Astrocyte (in vitro differentiated cells and primary cell): ENCODE measurements around the gene PUSL1. TPM values are rescaled to one million over a fixed set of nuclear protein-coding genes. Genes with fewer than 3 reads are reported as not detected.

Experiments
- DNase-seq: peaks from one replicate; pipeline ENCODE4 v3.0.0-alpha.2; 2010; ENCODE audit warnings: low read depth
- FAIRE-seq: peaks from 2 replicates; lab custom pipeline; 2011; peaks lifted over from hg19 to GRCh38; lab: Jason Lieb, UNC
- H2AFZ ChIP-seq: 2 replicates; pipeline ENCODE4 v1.6.0; 2012; ENCODE audit warnings: low read depth, low read length, inconsistent platforms
- H3K27ac ChIP-seq: 2 replicates; pipeline ENCODE4 v1.5.1; 2011; ENCODE audit warnings: low read depth, low read length, inconsistent platforms
- H3K27me3 ChIP-seq: 2 replicates; pipeline ENCODE4 v1.6.0; 2011; ENCODE audit warnings: low read length, inconsistent platforms; ENCODE audit not compliant: insufficient read depth
- H3K36me3 ChIP-seq: 2 replicates; pipeline ENCODE4 v1.5.1; 2011; ENCODE audit warnings: low read length, inconsistent platforms; ENCODE audit not compliant: insufficient read depth
- H3K4me1 ChIP-seq: 2 replicates; pipeline ENCODE4 v1.5.1; 2011; ENCODE audit warnings: low read length, inconsistent platforms; ENCODE audit not compliant: insufficient read depth
- H3K4me2 ChIP-seq: 2 replicates; pipeline ENCODE4 v1.6.0; 2012; ENCODE audit warnings: low read length, inconsistent platforms
- H3K4me3 ChIP-seq: 2 replicates; pipeline ENCODE4 v1.5.1; 2011; ENCODE audit warnings: low read depth, mild to moderate bottlenecking, low read length, inconsistent platforms; ENCODE audit not compliant: insufficient read depth
- H3K79me2 ChIP-seq: 2 replicates; pipeline ENCODE4 v1.6.0; 2012; ENCODE audit warnings: mild to moderate bottlenecking, low read length, inconsistent platforms; ENCODE audit not compliant: insufficient read depth
- H3K9ac ChIP-seq: 2 replicates; pipeline ENCODE4 v1.6.0; 2012; ENCODE audit warnings: mild to moderate bottlenecking, low read length, inconsistent platforms
- H3K9me3 ChIP-seq: 2 replicates; pipeline ENCODE4 v1.5.1; 2012; ENCODE audit warnings: low read depth, mild to moderate bottlenecking, low read length, inconsistent platforms; ENCODE audit not compliant: insufficient read depth
- H4K20me1 ChIP-seq: 2 replicates; pipeline ENCODE4 v1.6.0; 2012; ENCODE audit warnings: low read length, inconsistent platforms; ENCODE audit not compliant: insufficient read depth
- H3K27ac Mint-ChIP-seq: one replicate; pipeline ENCODE4 v1.8.0; 2021; ENCODE audit warnings: mild to moderate bottlenecking, mixed read lengths; ENCODE audit not compliant: unreplicated experiment
- H3K27me3 Mint-ChIP-seq: one replicate; pipeline ENCODE4 v1.8.0; 2021; ENCODE audit warnings: low read depth, mixed read lengths; ENCODE audit not compliant: unreplicated experiment
- H3K36me3 Mint-ChIP-seq: one replicate; pipeline ENCODE4 v1.8.0; 2021; ENCODE audit warnings: low read depth, mixed read lengths; ENCODE audit not compliant: unreplicated experiment
- H3K4me1 Mint-ChIP-seq: one replicate; pipeline ENCODE4 v1.8.0; 2021; ENCODE audit warnings: low read depth, mixed read lengths; ENCODE audit not compliant: unreplicated experiment
- H3K4me3 Mint-ChIP-seq: one replicate; pipeline ENCODE4 v1.8.0; 2021; ENCODE audit warnings: mild to moderate bottlenecking, moderate library complexity, mixed read lengths; ENCODE audit not compliant: unreplicated experiment
- H3K9me3 Mint-ChIP-seq: one replicate; pipeline ENCODE4 v1.8.0; 2021; ENCODE audit warnings: mild to moderate bottlenecking, mixed read lengths; ENCODE audit not compliant: unreplicated experiment
- EZH2 ChIP-seq: IDR thresholded peaks from 2 replicates; pipeline ENCODE4 v1.6.1; 2012; ENCODE audit warnings: mild to moderate bottlenecking, low read length, inconsistent platforms; ENCODE audit not compliant: insufficient read depth
- total RNA-seq: library from RNA; stranded (reverse); gene quantifications from 2 replicates; pipeline ENCODE4 v1.2.1, GENCODE V29; 2021
- TF ChIP-seq, protein P1 (sequence below): IDR thresholded peaks from 2 replicates; pipeline ENCODE4 v1.5.1; 2011; ENCODE audit warnings: low read depth, mild to moderate bottlenecking, inconsistent platforms, low read length, moderate library complexity; ENCODE audit not compliant: insufficient read depth

Gene PUSL1
- total RNA-seq, 1 donor from 2014 or later, result 29.4 TPM

DNA sequence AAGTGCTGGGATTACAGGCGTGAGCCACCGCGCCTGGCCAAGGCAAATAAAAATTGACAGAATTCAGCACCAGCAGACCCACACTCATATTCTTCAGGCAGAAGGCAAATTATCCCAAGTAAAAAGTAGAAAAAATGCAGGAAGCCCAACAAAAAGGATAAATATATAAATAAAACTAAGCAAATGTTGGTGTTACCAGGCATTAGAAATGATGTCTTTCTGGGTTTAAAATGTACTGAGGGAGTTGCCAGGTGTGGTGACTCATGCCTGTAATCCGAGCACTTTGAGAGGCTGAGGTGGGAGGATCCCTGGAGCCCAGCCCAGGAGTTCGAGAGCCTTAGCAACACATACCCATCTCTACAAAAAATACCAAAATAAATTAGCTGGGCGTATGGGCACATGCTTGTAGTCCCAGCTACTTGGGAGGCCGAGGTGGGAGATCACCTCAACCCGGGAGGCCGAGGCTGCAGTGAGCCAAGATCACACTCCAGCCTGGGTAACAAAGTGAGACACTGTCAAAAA is 9.8 kb downstream of the PUSL1 start:
- peaks cover 13% of the 10 kb centered on the region for H3K36me3 ChIP-seq
- DNase-seq (peak; percentile 93), FAIRE-seq (peak; percentile 60)
- no peak overlapping the region for H3K9ac ChIP-seq
- H3K79me2 ChIP-seq, result peaks cover 77% of the 10 kb centered on the region
- H3K4me2 ChIP-seq, result no peak overlapping the region
- H3K27me3 ChIP-seq, result no peaks in the 10 kb centered on the region
- no peak for TF ChIP-seq EZH2
- TF ChIP-seq, protein P1, sequence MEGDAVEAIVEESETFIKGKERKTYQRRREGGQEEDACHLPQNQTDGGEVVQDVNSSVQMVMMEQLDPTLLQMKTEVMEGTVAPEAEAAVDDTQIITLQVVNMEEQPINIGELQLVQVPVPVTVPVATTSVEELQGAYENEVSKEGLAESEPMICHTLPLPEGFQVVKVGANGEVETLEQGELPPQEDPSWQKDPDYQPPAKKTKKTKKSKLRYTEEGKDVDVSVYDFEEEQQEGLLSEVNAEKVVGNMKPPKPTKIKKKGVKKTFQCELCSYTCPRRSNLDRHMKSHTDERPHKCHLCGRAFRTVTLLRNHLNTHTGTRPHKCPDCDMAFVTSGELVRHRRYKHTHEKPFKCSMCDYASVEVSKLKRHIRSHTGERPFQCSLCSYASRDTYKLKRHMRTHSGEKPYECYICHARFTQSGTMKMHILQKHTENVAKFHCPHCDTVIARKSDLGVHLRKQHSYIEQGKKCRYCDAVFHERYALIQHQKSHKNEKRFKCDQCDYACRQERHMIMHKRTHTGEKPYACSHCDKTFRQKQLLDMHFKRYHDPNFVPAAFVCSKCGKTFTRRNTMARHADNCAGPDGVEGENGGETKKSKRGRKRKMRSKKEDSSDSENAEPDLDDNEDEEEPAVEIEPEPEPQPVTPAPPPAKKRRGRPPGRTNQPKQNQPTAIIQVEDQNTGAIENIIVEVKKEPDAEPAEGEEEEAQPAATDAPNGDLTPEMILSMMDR, result no peak
- Mint-ChIP-seq H3K4me3 (no peak overlapping the region), H3K27ac (peak overlapping the region; percentile 47), H3K27me3 (no peaks in the 10 kb centered on the region), H3K36me3 (peaks cover 14% of the 10 kb centered on the region), H3K4me1 (peaks cover 27% of the 10 kb centered on the region), H3K9me3 (no peaks in the 10 kb centered on the region)
- H3K9me3 ChIP-seq, result no peaks in the 10 kb centered on the region
- H3K4me3 ChIP-seq, result no peak overlapping the region
- peaks cover 79% of the 10 kb centered on the region for H4K20me1 ChIP-seq
- H3K27ac ChIP-seq, result peak overlapping the region; percentile 47
- peaks cover 27% of the 10 kb centered on the region for H3K4me1 ChIP-seq
- no peak overlapping the region for H2AFZ ChIP-seq

DNA sequence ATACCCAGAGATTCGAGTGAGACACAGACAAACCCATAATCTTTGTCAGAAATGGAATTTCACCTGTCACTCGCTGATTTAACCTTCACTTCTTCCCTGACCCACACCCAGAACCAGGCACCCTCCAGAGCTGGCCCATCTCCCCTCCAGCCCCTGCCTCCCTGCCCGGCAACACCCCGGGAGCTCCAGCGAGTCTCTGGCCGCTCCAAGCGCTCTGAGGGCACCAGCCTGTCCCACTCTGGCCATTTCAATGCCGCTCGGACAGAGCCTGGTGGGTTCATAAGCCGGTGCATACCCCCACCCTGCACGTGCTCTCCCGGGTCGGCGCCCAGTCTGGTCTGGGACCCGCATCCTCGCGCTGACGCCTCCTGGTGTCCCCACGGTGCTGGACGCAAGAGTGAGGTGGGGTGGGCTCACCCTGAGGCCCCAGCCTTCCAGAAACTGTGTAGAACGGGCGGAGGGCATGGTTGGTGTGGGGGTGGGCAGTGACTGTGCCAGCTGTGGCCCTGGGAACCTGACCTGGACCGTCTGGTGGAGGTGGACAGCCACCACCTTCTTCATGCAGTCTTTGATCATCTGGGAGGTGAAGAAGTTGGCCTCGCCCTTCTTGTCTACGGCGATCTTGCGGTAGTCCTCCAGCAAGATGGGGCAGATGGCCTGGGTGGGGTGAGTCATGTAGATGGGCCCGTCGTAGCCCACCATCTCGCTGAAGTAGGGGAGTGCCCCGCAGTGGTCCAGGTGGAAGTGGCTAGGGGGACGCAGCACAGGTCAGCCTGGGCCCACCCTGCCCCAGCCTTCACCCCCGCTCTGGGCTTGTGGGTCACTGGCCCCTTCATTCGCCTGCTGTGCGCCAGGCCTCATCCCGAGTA is 10.6 kb downstream of the PUSL1 start:
- Histone ChIP-seq H3K4me1 (peaks cover 31% of the 10 kb centered on the region), H3K79me2 (peaks cover 77% of the 10 kb centered on the region), H3K9me3 (no peaks in the 10 kb centered on the region), H3K4me2 (no peak overlapping the region), H2AFZ (no peak overlapping the region), H3K27me3 (no peaks in the 10 kb centered on the region), H3K4me3 (no peak overlapping the region), H3K36me3 (peaks cover 9% of the 10 kb centered on the region), H4K20me1 (peaks cover 76% of the 10 kb centered on the region), H3K9ac (no peak overlapping the region), H3K27ac (peak overlapping the region; percentile 36)
- Mint-ChIP-seq H3K4me3 (no peak overlapping the region), H3K4me1 (peaks cover 32% of the 10 kb centered on the region), H3K9me3 (no peaks in the 10 kb centered on the region), H3K27me3 (no peaks in the 10 kb centered on the region), H3K36me3 (peaks cover 12% of the 10 kb centered on the region), H3K27ac (peak overlapping the region; percentile 47)
- no peak for TF ChIP-seq EZH2
- TF ChIP-seq, protein P1, result no peak
- DNase-seq, result no peak
- FAIRE-seq, result no peak

DNA sequence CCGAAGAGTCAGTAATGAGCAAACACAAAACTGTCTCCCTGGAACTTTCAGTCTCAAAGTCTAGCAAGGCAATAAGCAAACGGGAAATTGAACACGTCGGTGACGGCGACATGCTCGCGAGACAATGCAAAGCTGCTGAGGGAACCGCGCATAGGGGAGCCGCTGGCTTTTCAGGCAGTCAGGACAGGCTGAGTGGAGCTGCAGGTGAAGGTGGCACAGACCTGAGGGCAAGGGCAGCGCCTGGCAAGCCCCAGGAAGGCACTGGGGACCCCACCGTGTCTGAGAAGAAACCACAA is 11.2 kb downstream of the PUSL1 start:
- no peaks in the 10 kb centered on the region for H3K27me3 ChIP-seq
- H3K36me3 Mint-ChIP-seq, result peaks cover 12% of the 10 kb centered on the region
- H2AFZ ChIP-seq, result no peak overlapping the region
- no peaks in the 10 kb centered on the region for H3K9me3 ChIP-seq
- DNase-seq (no peak), FAIRE-seq (no peak)
- H3K27ac ChIP-seq, result no peak overlapping the region
- peaks cover 71% of the 10 kb centered on the region for H4K20me1 ChIP-seq
- no peak overlapping the region for H3K4me3 ChIP-seq
- no peak overlapping the region for H3K4me2 ChIP-seq
- no peak overlapping the region for H3K4me3 Mint-ChIP-seq
- no peaks in the 10 kb centered on the region for H3K9me3 Mint-ChIP-seq
- H3K27me3 Mint-ChIP-seq, result no peaks in the 10 kb centered on the region
- H3K4me1 ChIP-seq, result peaks cover 31% of the 10 kb centered on the region
- no peak overlapping the region for H3K27ac Mint-ChIP-seq
- H3K79me2 ChIP-seq, result peaks cover 79% of the 10 kb centered on the region
- TF ChIP-seq EZH2, result no peak
- TF ChIP-seq, protein P1, result no peak
- no peak overlapping the region for H3K9ac ChIP-seq
- H3K36me3 ChIP-seq, result peaks cover 7% of the 10 kb centered on the region
- H3K4me1 Mint-ChIP-seq, result peaks cover 32% of the 10 kb centered on the region
